Measurements from ENCODE around the gene ZNF444. TPM values are rescaled to one million over a fixed set of nuclear protein-coding genes. Genes with fewer than 3 reads are reported as not detected.

The ZNF444 gene
- total and polyA plus RNA-seq, 2 of the 4 experiments (the other 2 are of a cell fraction), result 2.5 to 20.3 TPM

DNA sequence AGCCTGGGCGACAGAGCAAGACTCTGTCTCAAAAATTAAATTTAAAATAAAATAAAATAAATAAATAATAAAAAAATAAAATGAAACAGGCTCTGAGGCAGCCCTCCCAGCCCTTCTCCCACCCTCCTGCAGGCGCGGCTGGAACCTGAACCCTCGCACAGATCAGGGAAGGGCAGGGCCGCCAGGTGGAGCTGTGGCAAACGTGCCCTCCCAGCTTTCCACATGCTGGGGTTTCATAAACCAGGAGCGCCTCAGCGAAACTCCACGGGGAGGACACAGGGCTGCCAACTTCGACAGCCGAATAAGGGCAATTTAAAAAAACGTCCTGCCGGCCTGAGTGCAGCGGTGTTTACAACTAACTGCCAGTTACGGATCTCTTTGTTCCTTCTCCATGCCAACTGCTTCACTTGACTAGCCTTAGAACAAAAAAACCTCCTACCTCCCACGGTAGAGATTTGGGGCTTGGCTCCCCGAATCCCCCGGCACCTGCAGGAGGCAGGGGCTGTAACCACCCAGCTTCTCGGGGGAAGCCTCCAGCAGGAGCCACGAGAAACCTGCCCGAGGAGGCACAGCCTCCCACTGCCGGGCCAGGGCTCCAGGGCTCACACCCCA is 35.9 kb upstream of the ZNF444 start:
- H2BK15ac ChIP-seq (ENCODE audit: low read depth, low read length), result no peak overlapping the region
- ATAC-seq (ENCODE audit: low read depth) (peak; percentile 44), DNase-seq (peak; percentile 33)
- no peak overlapping the region for H2BK120ac ChIP-seq (ENCODE audit: low read depth, low read length)
- peaks cover 2% of the 10 kb centered on the region; the same call in 1 of the 2 replicates for H3K9me1 ChIP-seq (ENCODE audit: insufficient read depth, low read length)
- H3K79me1 ChIP-seq (ENCODE audit: low read depth in 1 of 2, low read length in 2 of 2), result peaks cover 3 to 35% of the 10 kb centered on the region in 2 experiments; a peak in 3 of 4 replicates
- H3K56ac ChIP-seq (ENCODE audit: extremely low read depth, insufficient read depth, low read length), result no peak overlapping the region
- peaks cover 15% of the 10 kb centered on the region for H3K36me3 ChIP-seq (ENCODE audit: control insufficient read depth, insufficient read depth, low read length)
- H2AFZ ChIP-seq (replicated peaks; ENCODE audit: low read length, poor library complexity), result no peak overlapping the region
- H3K4me1 ChIP-seq (ENCODE audit: control insufficient read depth, insufficient read depth, low read length), result peaks cover 13% of the 10 kb centered on the region; the same call in 1 of the 2 replicates
- H3K18ac ChIP-seq (ENCODE audit: low read depth, low read length), result no peak overlapping the region
- no peak overlapping the region; the same call in 1 of the 2 replicates for H4K5ac ChIP-seq (ENCODE audit: low read depth, low read length)
- no peak overlapping the region for H3K14ac ChIP-seq (replicated peaks; ENCODE audit: low read depth, low read length)
- intact Hi-C loops (cut with micrococcal nuclease) (no loop called here), dilution Hi-C loops (cut with HindIII; ENCODE audit: low sequenced_read_pairs, unreplicated experiment) (no loop called here), in situ Hi-C loops (cut with MboI; ENCODE audit: low sequenced_read_pairs) (no loop called here)
- no peak overlapping the region for H3K4me3 ChIP-seq (ENCODE audit: insufficient read depth, low read depth, low read length)
- no peak overlapping the region for H3K23ac ChIP-seq (ENCODE audit: low read depth, low read length)
- whole genome bisulfite sequencing, 2 experiments (ENCODE audit: extremely low coverage in 2 of 2, insufficient read length in 1 of 2), result 70% methylated on average over 8 of the region's 22 CpGs; no CpG with 5 or more reads in 1 of the 2 experiments
- TF ChIP-seq RAD21 (IDR thresholded peaks at IDR 0.05; ENCODE audit: low read length), result peak; percentile 41; the same call in 1 of the 2 replicates
- no peak for TF ChIP-seq POLR2A (IDR thresholded peaks at IDR 0.05; ENCODE audit: low read depth, low read length)
- TF ChIP-seq SMC3 (IDR thresholded peaks at IDR 0.05; ENCODE audit: low read depth, low read length), result peak; percentile 31; the same call in 1 of the 2 replicates
- TF ChIP-seq, protein P1, sequence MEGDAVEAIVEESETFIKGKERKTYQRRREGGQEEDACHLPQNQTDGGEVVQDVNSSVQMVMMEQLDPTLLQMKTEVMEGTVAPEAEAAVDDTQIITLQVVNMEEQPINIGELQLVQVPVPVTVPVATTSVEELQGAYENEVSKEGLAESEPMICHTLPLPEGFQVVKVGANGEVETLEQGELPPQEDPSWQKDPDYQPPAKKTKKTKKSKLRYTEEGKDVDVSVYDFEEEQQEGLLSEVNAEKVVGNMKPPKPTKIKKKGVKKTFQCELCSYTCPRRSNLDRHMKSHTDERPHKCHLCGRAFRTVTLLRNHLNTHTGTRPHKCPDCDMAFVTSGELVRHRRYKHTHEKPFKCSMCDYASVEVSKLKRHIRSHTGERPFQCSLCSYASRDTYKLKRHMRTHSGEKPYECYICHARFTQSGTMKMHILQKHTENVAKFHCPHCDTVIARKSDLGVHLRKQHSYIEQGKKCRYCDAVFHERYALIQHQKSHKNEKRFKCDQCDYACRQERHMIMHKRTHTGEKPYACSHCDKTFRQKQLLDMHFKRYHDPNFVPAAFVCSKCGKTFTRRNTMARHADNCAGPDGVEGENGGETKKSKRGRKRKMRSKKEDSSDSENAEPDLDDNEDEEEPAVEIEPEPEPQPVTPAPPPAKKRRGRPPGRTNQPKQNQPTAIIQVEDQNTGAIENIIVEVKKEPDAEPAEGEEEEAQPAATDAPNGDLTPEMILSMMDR (conservative IDR thresholded peaks at IDR 0.05; ENCODE audit: low read depth, low read length), result peak; percentile 36
- no peak for TF ChIP-seq BHLHE40 (IDR thresholded peaks at IDR 0.05; ENCODE audit: low read depth, low read length)
- no peak for TF ChIP-seq RFX5 (IDR thresholded peaks at IDR 0.05; ENCODE audit: low read depth, low read length)
- no peak for TF ChIP-seq NFE2L2 (IDR thresholded peaks at IDR 0.05; ENCODE audit: low read depth, low read length)
- no peaks in the 10 kb centered on the region for H3K9me3 ChIP-seq (ENCODE audit: control insufficient read depth, insufficient read depth, low read length)
- no peak overlapping the region for H3K27ac ChIP-seq (ENCODE audit: insufficient read depth, low read length)
- H2BK20ac ChIP-seq (ENCODE audit: low read depth, low read length), result no peak overlapping the region
- no peak overlapping the region for H3K9ac ChIP-seq (ENCODE audit: low read depth, low read length)
- H4K8ac ChIP-seq (ENCODE audit: low read depth in 2 of 2, low read length in 2 of 2), result no peak overlapping the region
- POLR2A ChIA-PET (ENCODE audit: unreplicated experiment), result no interaction called here
- no peak overlapping the region for H2BK5ac ChIP-seq (ENCODE audit: low read depth, low read length, poor library complexity, severe bottlenecking)
- CTCF ChIA-PET, result interaction anchor here (0.6 kb wide), 1 partner anchor 24 kb away, joined by 4 read pairs; no protein-coding TSS in a partner anchor
- no peak overlapping the region for H3K4me2 ChIP-seq (ENCODE audit: low read depth, low read length)
- H2AK5ac ChIP-seq (ENCODE audit: low read depth, low read length), result no peak overlapping the region
- BruUV-seq (replicated peaks), result no TSS peak
- H4K91ac ChIP-seq (ENCODE audit: insufficient read depth, low read depth, low read length), result no peak overlapping the region
- no peak overlapping the region for H3K4ac ChIP-seq (ENCODE audit: low read depth, low read length)
- H2AK9ac ChIP-seq (replicated peaks; ENCODE audit: low read depth, low read length, poor library complexity), result no peak overlapping the region
- no peaks in the 10 kb centered on the region for H3K27me3 ChIP-seq (ENCODE audit: control insufficient read depth, insufficient read depth, low read length)
- peaks cover 66% of the 10 kb centered on the region for H4K20me1 ChIP-seq (ENCODE audit: insufficient read depth, low read length)
